ENCODE results near the gene GNAT2. TPM values are rescaled to one million over a fixed set of nuclear protein-coding genes. Genes with fewer than 3 reads are reported as not detected.

Gene GNAT2
- total RNA-seq, 1 experiment from 2014 or later = 0.20 TPM

DNA sequence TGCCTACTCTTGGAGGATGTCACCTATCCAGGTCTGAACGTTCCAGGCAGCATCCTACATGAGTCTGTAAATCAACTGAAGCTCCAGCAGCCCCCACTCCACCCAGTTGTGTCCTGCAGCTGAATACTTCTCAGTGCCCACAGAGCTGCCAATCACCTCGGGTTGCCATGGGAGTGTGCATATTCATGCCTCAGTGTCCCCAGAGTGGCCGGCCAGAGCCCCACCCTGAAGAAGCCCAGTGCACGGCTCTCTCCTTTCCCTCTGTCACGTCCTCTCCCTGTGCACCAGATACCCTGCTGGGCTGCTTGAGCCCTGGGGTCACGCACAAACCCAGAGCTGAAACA, 20.4 kb upstream of the GNAT2 start:
- no peaks in the 10 kb centered on the region; a peak in 1 of 7 replicates for H3K36me3 Mint-ChIP-seq (ENCODE audit: insufficient read depth in 1 of 3, low read depth in 3 of 3)
- Histone ChIP-seq H2AK5ac (ENCODE audit: insufficient read length, low read length) (no peak overlapping the region), H2BK15ac (ENCODE audit: low read depth, low read length) (no peak overlapping the region), H2AFZ (ENCODE audit: low read length) (no peak overlapping the region), H2BK120ac (ENCODE audit: low read depth, low read length, poor library complexity, severe bottlenecking) (no peak overlapping the region), H3K18ac (ENCODE audit: insufficient read length, low read depth, low read length) (no peak overlapping the region), H2BK5ac (ENCODE audit: insufficient read length, low read length) (no peak overlapping the region), H2BK20ac (ENCODE audit: low read depth, low read length, poor library complexity, severe bottlenecking) (no peak overlapping the region), H4K5ac (ENCODE audit: insufficient read length, low read depth, low read length) (no peak overlapping the region), H3T11ph (ENCODE audit: low read length) (no peak overlapping the region), H3K9me3 (ENCODE audit: control insufficient read depth, low read depth, low read length) (no peaks in the 10 kb centered on the region), H3K14ac (ENCODE audit: insufficient read depth, low read length) (no peak overlapping the region), H3K27me3 (ENCODE audit: insufficient read depth, low read length) (no peaks in the 10 kb centered on the region), H3K56ac (ENCODE audit: insufficient read length, low read depth, low read length) (no peak overlapping the region), H3K4ac (ENCODE audit: low read depth, low read length) (no peak overlapping the region), H4K91ac (ENCODE audit: insufficient read length, low read depth, low read length) (no peak overlapping the region), H3K9ac (ENCODE audit: extremely low read depth, insufficient read length, low read length) (no peak overlapping the region), H3K27ac (ENCODE audit: insufficient read length, low read depth, low read length) (no peak overlapping the region), H4K20me1 (ENCODE audit: control insufficient read depth, insufficient read depth, insufficient read length) (no peaks in the 10 kb centered on the region), H4K8ac (replicated peaks; ENCODE audit: insufficient read length, low read depth, low read length) (no peak overlapping the region), H3K23me2 (ENCODE audit: insufficient read length, low read depth, low read length, poor library complexity, severe bottlenecking) (no peaks in the 10 kb centered on the region), H3K4me2 (ENCODE audit: insufficient read depth, insufficient read length, low read length) (no peak overlapping the region), H3K4me1 (ENCODE audit: insufficient read depth, low read length) (peaks cover 7% of the 10 kb centered on the region; the same call in 1 of the 2 replicates), H2BK12ac (ENCODE audit: insufficient read length, low read depth, low read length) (no peak overlapping the region), H3K79me2 (ENCODE audit: insufficient read depth, low read length) (no peaks in the 10 kb centered on the region), H3K23ac (ENCODE audit: insufficient read length, low read depth, low read length) (no peak overlapping the region), H3K79me1 (ENCODE audit: insufficient read depth, low read depth, low read length, poor library complexity, severe bottlenecking) (no peaks in the 10 kb centered on the region)
- H3K4me3 Mint-ChIP-seq = no peak overlapping the region
- H3K27ac Mint-ChIP-seq = peak overlapping the region in 1 of 3 experiments; percentile 60; a peak in 1 of 7 replicates
- no CpG with 5 or more reads among the region's 6 CpGs for WGBS (ENCODE audit: extremely low coverage, insufficient read length, low lambda C conversion rate)
- H3K4me1 Mint-ChIP-seq = peaks cover 28 to 37% of the 10 kb centered on the region in 2 experiments
- H3K27me3 Mint-ChIP-seq (ENCODE audit: low read depth) = peaks cover 11% of the 10 kb centered on the region
- H3K9me3 Mint-ChIP-seq = no peaks in the 10 kb centered on the region; a peak in 1 of 5 replicates
- TF ChIP-seq, protein P1, sequence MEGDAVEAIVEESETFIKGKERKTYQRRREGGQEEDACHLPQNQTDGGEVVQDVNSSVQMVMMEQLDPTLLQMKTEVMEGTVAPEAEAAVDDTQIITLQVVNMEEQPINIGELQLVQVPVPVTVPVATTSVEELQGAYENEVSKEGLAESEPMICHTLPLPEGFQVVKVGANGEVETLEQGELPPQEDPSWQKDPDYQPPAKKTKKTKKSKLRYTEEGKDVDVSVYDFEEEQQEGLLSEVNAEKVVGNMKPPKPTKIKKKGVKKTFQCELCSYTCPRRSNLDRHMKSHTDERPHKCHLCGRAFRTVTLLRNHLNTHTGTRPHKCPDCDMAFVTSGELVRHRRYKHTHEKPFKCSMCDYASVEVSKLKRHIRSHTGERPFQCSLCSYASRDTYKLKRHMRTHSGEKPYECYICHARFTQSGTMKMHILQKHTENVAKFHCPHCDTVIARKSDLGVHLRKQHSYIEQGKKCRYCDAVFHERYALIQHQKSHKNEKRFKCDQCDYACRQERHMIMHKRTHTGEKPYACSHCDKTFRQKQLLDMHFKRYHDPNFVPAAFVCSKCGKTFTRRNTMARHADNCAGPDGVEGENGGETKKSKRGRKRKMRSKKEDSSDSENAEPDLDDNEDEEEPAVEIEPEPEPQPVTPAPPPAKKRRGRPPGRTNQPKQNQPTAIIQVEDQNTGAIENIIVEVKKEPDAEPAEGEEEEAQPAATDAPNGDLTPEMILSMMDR (conservative IDR thresholded peaks at IDR 0.05) = no peak
- peak; percentile 22 for DNase-seq
